ENCODE results near the gene MAP3K4.

MAP3K4 gene, protein sequence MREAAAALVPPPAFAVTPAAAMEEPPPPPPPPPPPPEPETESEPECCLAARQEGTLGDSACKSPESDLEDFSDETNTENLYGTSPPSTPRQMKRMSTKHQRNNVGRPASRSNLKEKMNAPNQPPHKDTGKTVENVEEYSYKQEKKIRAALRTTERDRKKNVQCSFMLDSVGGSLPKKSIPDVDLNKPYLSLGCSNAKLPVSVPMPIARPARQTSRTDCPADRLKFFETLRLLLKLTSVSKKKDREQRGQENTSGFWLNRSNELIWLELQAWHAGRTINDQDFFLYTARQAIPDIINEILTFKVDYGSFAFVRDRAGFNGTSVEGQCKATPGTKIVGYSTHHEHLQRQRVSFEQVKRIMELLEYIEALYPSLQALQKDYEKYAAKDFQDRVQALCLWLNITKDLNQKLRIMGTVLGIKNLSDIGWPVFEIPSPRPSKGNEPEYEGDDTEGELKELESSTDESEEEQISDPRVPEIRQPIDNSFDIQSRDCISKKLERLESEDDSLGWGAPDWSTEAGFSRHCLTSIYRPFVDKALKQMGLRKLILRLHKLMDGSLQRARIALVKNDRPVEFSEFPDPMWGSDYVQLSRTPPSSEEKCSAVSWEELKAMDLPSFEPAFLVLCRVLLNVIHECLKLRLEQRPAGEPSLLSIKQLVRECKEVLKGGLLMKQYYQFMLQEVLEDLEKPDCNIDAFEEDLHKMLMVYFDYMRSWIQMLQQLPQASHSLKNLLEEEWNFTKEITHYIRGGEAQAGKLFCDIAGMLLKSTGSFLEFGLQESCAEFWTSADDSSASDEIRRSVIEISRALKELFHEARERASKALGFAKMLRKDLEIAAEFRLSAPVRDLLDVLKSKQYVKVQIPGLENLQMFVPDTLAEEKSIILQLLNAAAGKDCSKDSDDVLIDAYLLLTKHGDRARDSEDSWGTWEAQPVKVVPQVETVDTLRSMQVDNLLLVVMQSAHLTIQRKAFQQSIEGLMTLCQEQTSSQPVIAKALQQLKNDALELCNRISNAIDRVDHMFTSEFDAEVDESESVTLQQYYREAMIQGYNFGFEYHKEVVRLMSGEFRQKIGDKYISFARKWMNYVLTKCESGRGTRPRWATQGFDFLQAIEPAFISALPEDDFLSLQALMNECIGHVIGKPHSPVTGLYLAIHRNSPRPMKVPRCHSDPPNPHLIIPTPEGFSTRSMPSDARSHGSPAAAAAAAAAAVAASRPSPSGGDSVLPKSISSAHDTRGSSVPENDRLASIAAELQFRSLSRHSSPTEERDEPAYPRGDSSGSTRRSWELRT (N-terminal part only)

GRCh38 chr6:160991406-160992060, at the start of gene MAP3K4:
MAP3K4 (plus strand) TSS chr6:160991769; CDS start chr6:160991932, 163 bp downstream.
- no peak for FAIRE-seq

GRCh38 chr6:160943997-160944396, 47.6 kb upstream of the MAP3K4 start:
- no peak for FAIRE-seq

DNA sequence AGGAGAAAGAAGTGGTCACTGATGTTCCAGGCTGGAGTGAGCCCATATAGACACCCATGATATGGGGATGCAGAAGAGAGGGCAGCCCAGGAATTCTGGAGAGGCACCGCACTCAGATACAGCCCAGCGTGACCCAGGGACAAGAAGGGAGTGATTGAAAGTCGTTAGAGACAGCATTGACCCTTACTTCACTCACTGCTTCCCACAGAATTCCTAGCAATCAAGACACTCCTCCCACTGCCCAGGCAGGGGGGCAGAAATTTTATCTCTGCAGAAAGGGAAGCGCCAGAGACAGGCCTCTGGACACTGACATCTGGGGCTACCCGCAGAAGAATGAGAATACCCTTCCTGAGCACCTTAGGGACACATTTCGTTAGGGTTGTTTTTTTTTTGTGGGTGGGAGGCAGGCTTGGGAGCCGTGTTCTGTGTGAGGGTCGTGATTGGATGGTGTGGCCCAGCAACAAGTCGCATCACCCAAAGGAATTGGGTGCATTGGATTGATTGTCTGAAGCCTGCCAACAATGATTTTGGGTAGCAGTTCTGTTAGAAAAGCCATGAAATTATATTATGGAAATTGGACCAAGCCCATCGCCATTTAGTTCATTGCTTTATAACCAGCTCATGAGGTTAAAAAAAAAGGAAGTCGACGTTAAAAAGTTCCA, 45.9 kb upstream of the MAP3K4 start:
- no peak for FAIRE-seq

DNA sequence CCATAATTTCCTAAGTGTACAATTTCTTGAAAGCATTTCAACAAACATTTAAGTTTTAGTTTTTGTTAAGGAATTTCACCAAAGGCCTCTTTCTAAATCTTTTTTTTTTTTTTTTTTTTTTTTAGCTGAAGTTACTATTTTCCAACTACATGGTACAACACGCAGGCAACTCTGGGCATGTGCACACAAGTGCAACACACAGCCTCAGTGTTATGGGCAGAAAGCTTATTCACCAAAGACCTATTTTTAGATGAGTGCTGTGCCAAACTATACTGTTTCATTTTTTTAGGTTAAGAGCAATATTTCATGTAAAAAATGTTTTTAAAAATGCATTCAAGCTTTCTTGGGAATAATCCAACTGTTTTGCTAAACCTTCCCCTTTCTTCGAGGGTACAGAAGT, 42.0 kb upstream of the MAP3K4 start:
- FAIRE-seq: peak; percentile 26

DNA sequence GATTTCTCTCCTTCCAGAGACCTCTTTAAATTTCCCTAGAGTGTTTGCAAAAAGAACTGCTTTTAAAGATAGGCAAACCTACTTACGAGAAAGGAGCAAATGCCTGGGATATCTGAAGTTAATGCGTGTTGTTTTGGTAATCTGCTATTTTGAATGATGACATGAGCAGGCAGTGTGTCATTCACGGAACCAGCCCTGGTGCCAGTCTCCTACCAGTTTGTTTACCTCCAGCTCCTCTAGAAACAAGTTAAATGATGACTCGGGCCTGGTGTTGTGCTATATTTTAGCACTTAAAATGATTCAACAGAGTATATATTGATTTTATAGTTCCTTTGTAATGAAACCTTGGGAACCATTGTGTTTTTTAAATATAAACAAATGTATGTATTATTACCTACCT, 41.1 kb upstream of the MAP3K4 start:
- no peak for FAIRE-seq

- FAIRE-seq: no peak
Measured at GRCh38 chr6:160951187-160952030, 40.2 kb upstream of the MAP3K4 start.

DNA sequence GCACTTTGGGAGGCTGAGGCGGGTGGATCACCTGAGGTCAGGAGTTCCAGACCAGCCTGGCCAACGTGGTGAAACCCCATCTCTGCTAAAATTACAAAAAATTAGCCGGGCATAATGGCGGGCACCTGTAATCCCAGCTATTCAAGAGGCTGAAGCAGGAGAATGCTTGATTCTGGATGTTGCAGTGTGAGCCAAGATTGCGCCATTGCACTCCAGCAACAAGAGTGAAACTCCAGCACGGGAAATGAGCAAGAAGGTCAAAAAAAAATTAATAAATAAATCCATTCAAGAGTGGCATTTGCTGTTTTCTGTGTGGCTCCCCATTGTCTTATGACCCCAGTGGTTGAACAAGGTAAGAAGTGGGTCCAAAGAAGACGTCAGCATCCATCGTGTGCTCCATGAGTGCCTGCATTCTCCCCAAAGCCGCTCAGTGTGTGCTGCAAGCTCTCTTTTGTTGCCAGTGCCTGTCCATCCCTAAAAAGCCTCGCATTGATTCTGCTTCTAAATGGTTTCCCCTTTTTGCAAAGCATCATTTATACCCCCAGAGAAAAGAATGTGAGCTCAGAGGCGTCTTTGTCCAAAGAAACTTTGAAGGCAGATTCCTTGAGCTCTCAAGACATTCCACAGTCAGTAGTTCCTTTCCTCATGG, 38.8 kb upstream of the MAP3K4 start:
- FAIRE-seq: no peak

- no peak for FAIRE-seq
Measured at GRCh38 chr6:160955508-160956295, 35.9 kb upstream of the MAP3K4 start.

GRCh38 chr6:160956300-160957035, 35.1 kb upstream of the MAP3K4 start:
- no peak for FAIRE-seq

GRCh38 chr6:160959726-160960435, 31.7 kb upstream of the MAP3K4 start:
- no peak for FAIRE-seq

GRCh38 chr6:160960839-160961238, 30.7 kb upstream of the MAP3K4 start:
- no peak for FAIRE-seq

GRCh38 chr6:160962835-160963623, 28.5 kb upstream of the MAP3K4 start:
- FAIRE-seq: no peak

GRCh38 chr6:160963651-160964050, 27.9 kb upstream of the MAP3K4 start:
- FAIRE-seq: no peak

GRCh38 chr6:160965893-160966292, 25.7 kb upstream of the MAP3K4 start:
- no peak for FAIRE-seq

DNA sequence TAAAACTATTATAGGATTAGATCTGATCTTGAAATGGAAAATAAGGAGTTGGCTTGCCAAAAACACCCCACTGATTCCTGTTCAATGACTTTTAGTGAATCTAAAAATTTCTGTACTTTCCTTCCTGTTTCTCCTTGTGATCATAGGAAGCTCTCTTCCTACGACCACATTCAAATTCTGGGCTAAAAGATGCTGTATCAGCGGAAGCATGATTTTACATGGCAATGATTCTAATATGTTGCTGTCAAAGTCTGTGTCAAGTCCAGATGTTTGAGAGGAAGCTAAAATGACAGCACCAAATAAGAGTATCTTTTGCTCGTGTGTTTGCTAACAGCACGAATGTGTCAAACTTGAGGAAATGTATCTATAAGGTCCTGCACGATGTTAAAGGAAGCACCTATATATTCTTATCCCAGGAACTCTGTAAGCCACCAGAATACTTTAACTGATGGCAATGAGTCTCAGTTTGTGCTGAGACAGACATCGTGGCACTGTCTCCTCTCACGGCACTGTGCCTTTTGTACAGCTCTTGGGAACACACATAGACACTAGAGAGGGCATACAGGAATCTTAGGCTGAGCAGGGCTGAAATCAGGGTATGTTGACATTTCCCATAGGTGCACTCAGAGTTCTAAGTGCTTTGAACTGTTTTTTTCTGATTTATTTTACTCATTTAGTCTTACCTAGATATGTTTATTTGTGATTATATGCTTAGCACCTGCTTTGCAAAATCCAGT, 24.9 kb upstream of the MAP3K4 start:
- FAIRE-seq: no peak

GRCh38 chr6:160967351-160967750, 24.2 kb upstream of the MAP3K4 start:
- no peak for FAIRE-seq

All from endometrium (tissue), 2 donors.